Naive thymus-derived CD4-positive, alpha-beta T cell (primary cell): Measurements from ENCODE around the gene METTL5. TPM values are rescaled to one million over a fixed set of nuclear protein-coding genes. Genes with fewer than 3 reads are reported as not detected.

Experiments
- ATAC-seq: fragments of 150-1000 bp; cut with Tn5 transposase; 2 replicates; pipeline ENCODE4 v1.10.0; 2021; ENCODE audit warnings: mild to moderate bottlenecking, moderate library complexity
- CTCF ChIA-PET: fragments of 350-600 bp; sonication (Branson Sonifier 250); formaldehyde crosslinking; loops from one replicate; lab custom pipeline; 2021; ENCODE audit warnings: antibody characterized with exemption; lab: Charles Lee
- POLR2A ChIA-PET: fragments of 350-600 bp; sonication (Branson Sonifier 250); formaldehyde crosslinking; loops from one replicate; lab custom pipeline; 2021; ENCODE audit warnings: antibody characterized with exemption, inconsistent platforms; lab: Charles Lee
- DNase-seq, 9 donors: peaks; one replicate each; pipeline versions ENCODE4 v3.0.0 to v3.0.0-alpha.2; 2020 to 2022; ENCODE audit warnings: mixed read lengths in 1 of 9
- H3K27ac ChIP-seq: one replicate; pipeline ENCODE4 v1.7.0; 2013; ENCODE audit warnings: mild to moderate bottlenecking, low read depth, low read length, moderate library complexity
- H3K27me3 ChIP-seq, 2 donors: one replicate each; pipeline ENCODE4 v1.7.0; 2013; ENCODE audit warnings: low read length in 2 of 2, mild to moderate bottlenecking in 2 of 2, moderate library complexity in 2 of 2; ENCODE audit not compliant: control insufficient read depth in 2 of 2, insufficient read depth in 2 of 2
- H3K36me3 ChIP-seq, 3 experiments: 1 replicate in 2 of 3; 2 replicates in 1 of 3; pipeline ENCODE4 v1.7.0; 2013; ENCODE audit warnings: low read length in 3 of 3, mild to moderate bottlenecking in 3 of 3, moderate library complexity in 1 of 3; ENCODE audit not compliant: insufficient read depth in 3 of 3, control insufficient read depth in 2 of 3
- H3K4me1 ChIP-seq, 2 donors: one replicate each; pipeline ENCODE4 v1.7.0; 2013; ENCODE audit warnings: low read length in 2 of 2, mild to moderate bottlenecking in 2 of 2, moderate library complexity in 1 of 2; ENCODE audit not compliant: control insufficient read depth in 2 of 2, insufficient read depth in 2 of 2
- H3K4me3 ChIP-seq: 2 replicates; pipeline ENCODE4 v1.7.0; 2013; ENCODE audit warnings: mild to moderate bottlenecking, low read length
- H3K9me3 ChIP-seq, 3 experiments: 1 replicate in 2 of 3; 2 replicates in 1 of 3; pipeline ENCODE4 v1.7.0; 2013; ENCODE audit warnings: low read length in 3 of 3; ENCODE audit not compliant: control insufficient read depth in 2 of 3
- H3K27ac Mint-ChIP-seq, 9 donors: one replicate each; pipeline ENCODE4 v1.8.0; 2020 to 2022; ENCODE audit warnings: mixed read lengths in 9 of 9, mild to moderate bottlenecking in 8 of 9, moderate library complexity in 5 of 9, inconsistent platforms in 2 of 9
- H3K27me3 Mint-ChIP-seq, 5 donors: one replicate each; pipeline ENCODE4 v1.8.0; 2021 to 2022; ENCODE audit warnings: mixed read lengths in 5 of 5, mild to moderate bottlenecking in 1 of 5
- H3K36me3 Mint-ChIP-seq, 5 donors: one replicate each; pipeline ENCODE4 v1.8.0; 2020 to 2022; ENCODE audit warnings: mixed read lengths in 5 of 5, mild to moderate bottlenecking in 3 of 5, inconsistent platforms in 1 of 5
- H3K4me1 Mint-ChIP-seq, 7 donors: one replicate each; pipeline ENCODE4 v1.8.0; 2020 to 2022; ENCODE audit warnings: mixed read lengths in 7 of 7, mild to moderate bottlenecking in 3 of 7, inconsistent platforms in 1 of 7
- H3K4me3 Mint-ChIP-seq, 10 donors: one replicate each; pipeline ENCODE4 v1.8.0; 2020 to 2022; ENCODE audit warnings: mild to moderate bottlenecking in 10 of 10, mixed read lengths in 10 of 10, moderate library complexity in 6 of 10, inconsistent platforms in 2 of 10
- H3K9me3 Mint-ChIP-seq, 11 donors: one replicate each; pipeline ENCODE4 v1.8.0; 2020 to 2022; ENCODE audit warnings: mixed read lengths in 11 of 11, mild to moderate bottlenecking in 4 of 11, inconsistent platforms in 1 of 11, moderate library complexity in 1 of 11
- intact Hi-C, 2 donors: fragments of 100-400 bp; cut with micrococcal nuclease; formaldehyde crosslinking; loops; one replicate each; pipeline ENCODE4 v1.15.1; 2023
- polyA plus RNA-seq, 2 donors: library from polyadenylated mRNA; unstranded; fragments of 300-500 nt; fragmentation: Illumina TruSeq; gene quantifications; one replicate each; pipeline ENCODE4 v1.2.3, GENCODE V29; 2021
- total RNA-seq, 6 experiments: library from RNA in 5 of 6; stranded (reverse) in 5 of 6; gene quantifications; 1 replicate in 5 of 6; 2 replicates in 1 of 6; pipeline ENCODE4 v1.2.3 and lab custom pipeline; 2021 to 2026

Gene METTL5
- total and polyA plus RNA-seq, 7 experiments from 2014 or later = 21.1 to 149 (median 46.4) TPM

DNA sequence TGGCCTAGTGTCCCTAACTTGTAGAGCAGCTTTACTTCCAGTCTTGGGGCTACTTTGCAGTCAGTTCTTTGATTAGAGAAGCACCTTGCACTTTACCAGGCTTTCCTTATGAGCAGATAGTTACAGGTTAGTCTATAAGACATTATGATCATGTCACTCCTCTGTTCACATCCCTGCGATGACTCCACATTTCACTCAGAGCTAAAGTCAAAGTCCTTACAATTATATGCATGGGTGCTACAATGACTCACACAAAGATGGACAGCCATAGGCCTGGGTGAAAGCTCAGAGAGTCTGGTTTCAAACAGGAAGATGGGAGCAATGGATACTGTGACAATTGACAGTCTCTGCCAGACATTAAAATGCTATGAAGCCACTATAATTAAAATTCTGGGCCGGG lies 53.1 kb downstream of the METTL5 start:
- H3K4me3 Mint-ChIP-seq = no peak overlapping the region
- Histone ChIP-seq H3K4me1 (no peaks in the 10 kb centered on the region), H3K27me3 (peaks cover 0 to 13% of the 10 kb centered on the region in 2 donors), H3K27ac (no peak overlapping the region), H3K9me3 (no peaks in the 10 kb centered on the region), H3K4me3 (no peak overlapping the region), H3K36me3 (no peaks in the 10 kb centered on the region)
- ChIA-PET POLR2A (no interaction called here), CTCF (interaction anchor here (0.6 kb wide), 1 partner anchor 10 kb away, joined by 3 read pairs; no protein-coding TSS in a partner anchor)
- H3K27me3 Mint-ChIP-seq = peaks cover 6 to 21% (median 14%) of the 10 kb centered on the region in 5 donors
- intact Hi-C loops = no loop called here
- ATAC-seq (no peak), DNase-seq (no peak)
- no peaks in the 10 kb centered on the region for H3K36me3 Mint-ChIP-seq
- peaks cover 0 to 14% (median 13%) of the 10 kb centered on the region in 7 donors for H3K4me1 Mint-ChIP-seq
- H3K27ac Mint-ChIP-seq = no peak overlapping the region
- peaks cover 0 to 2% (median 0%) of the 10 kb centered on the region in 11 donors for H3K9me3 Mint-ChIP-seq

DNA sequence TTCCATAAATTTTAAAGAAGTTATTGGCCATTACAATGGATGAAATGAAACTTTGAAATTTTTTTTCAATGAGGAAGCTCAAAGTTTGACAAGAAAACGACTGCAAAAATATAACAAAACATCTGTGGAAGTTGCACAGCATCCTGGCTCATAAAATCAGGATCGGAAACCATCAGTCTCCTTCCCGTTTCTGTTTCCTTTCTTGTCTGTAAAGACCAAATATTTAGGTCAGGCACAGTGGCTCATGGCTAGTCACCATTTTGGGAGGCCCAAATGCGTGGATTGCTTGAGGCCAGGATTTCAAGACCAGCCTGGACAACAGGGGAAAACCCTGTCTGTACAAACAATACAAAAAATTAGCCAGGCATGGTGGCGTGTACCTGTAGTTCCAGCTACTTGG lies 53.7 kb downstream of the METTL5 start:
- H3K36me3 Mint-ChIP-seq = no peaks in the 10 kb centered on the region
- H3K4me3 ChIP-seq = no peak overlapping the region
- no peaks in the 10 kb centered on the region for H3K9me3 ChIP-seq
- no peaks in the 10 kb centered on the region for H3K36me3 ChIP-seq
- no peak overlapping the region for H3K27ac ChIP-seq
- ChIA-PET POLR2A (no interaction called here), CTCF (interaction anchor here (0.6 kb wide), 1 partner anchor 10 kb away, joined by 3 read pairs; no protein-coding TSS in a partner anchor)
- no peaks in the 10 kb centered on the region for H3K4me1 ChIP-seq
- DNase-seq (no peak), ATAC-seq (no peak)
- peaks cover 0 to 2% (median 0%) of the 10 kb centered on the region in 11 donors for H3K9me3 Mint-ChIP-seq
- H3K27me3 Mint-ChIP-seq = peaks cover 6 to 22% (median 14%) of the 10 kb centered on the region in 5 donors
- H3K4me3 Mint-ChIP-seq = no peak overlapping the region
- H3K27me3 ChIP-seq = peaks cover 0 to 13% of the 10 kb centered on the region in 2 donors
- H3K4me1 Mint-ChIP-seq = peaks cover 0 to 15% (median 13%) of the 10 kb centered on the region in 7 donors
- intact Hi-C loops = no loop called here
- no peak overlapping the region for H3K27ac Mint-ChIP-seq

DNA sequence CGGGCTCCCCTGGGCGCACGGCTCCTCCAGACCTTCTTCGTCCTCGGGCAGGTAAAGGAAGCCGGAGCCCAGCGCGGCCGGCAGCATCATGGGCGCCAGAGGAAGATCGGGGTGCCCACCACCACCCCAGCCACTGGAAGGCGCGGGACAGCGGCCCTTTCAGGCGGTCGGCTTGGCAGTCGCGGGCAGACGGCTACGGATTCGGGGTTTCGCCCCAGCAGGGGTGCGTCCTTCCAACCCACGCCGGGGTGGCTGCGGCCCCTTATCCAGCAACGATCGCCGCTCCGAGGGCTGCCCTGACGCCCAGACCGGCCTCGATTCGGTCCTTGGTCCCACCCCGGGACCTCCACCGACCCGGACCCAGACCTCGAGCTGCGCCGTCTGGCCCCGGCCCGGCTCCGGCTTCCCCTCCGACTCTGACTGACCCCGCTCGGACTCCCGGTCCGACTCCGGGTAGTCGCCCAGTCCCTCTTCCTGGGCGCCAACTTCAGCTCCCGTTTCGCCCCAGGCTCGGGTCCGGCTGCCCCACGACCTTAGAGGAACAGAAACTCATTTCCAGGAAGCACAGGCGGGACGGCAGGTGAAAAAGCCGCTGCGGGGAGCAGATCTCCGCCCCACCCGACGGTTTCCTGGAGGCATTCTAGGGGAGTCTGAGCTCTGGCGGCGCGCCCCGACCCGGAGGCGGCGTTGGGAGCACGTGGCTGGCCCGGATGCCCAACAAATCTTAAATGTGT lies 56.3 kb downstream of the METTL5 start:
- H3K9me3 Mint-ChIP-seq = no peaks in the 10 kb centered on the region
- Histone ChIP-seq H3K4me1 (no peaks in the 10 kb centered on the region), H3K27ac (no peak overlapping the region), H3K27me3 (peaks cover 0 to 13% of the 10 kb centered on the region in 2 donors), H3K4me3 (peak overlapping the region; percentile 53), H3K9me3 (no peaks in the 10 kb centered on the region), H3K36me3 (no peaks in the 10 kb centered on the region)
- peak overlapping the region; percentile 58 to 82 (median 76) for H3K4me3 Mint-ChIP-seq
- H3K4me1 Mint-ChIP-seq = peaks cover 0 to 15% (median 13%) of the 10 kb centered on the region in 7 donors
- ChIA-PET CTCF (interaction anchor here (0.7 kb wide), 1 partner anchor 659 kb away, joined by 3 read pairs; no protein-coding TSS in a partner anchor), POLR2A (no interaction called here)
- DNase-seq (peak in 8 of 9 donors; percentile 11 to 33 (median 26)), ATAC-seq (peak; percentile 58)
- peaks cover 0 to 1% (median 0%) of the 10 kb centered on the region in 5 donors for H3K36me3 Mint-ChIP-seq
- H3K27ac Mint-ChIP-seq = peak overlapping the region in 1 of 9 donors; percentile 49
- peaks cover 6 to 22% (median 14%) of the 10 kb centered on the region in 5 donors for H3K27me3 Mint-ChIP-seq
- intact Hi-C loops = no loop called here

DNA sequence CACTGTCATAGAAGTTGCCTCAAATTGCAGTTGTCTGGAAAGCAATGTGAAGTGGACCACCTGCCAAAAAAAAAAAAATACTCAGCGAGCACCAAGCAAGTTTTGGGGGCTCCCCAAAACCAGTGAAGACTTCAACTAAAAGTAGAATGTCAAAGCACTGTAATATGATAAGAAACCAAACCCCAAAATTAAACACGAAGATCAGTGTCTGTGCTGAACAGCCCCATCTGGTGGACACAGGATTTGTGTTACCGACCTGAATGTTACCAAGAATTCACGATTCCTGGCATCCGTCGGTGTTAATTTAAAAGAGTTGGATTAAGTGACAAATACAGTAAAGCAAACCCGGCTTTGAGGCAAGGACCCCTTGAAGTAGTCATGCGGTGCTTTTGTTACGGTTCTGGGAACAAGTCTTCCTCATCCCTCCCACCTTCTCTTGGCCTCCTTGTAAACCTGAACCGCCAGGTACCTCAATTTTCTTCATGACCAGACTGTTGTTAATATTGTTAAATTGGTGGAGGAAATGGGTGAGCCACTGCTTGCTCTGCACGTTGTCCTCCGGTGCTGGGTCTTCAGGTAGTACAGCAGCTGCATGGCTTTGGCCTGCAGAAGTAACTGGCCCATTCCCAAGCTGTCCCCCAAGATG lies 57.3 kb downstream of the METTL5 start:
- Histone ChIP-seq H3K4me1 (no peaks in the 10 kb centered on the region), H3K27ac (no peak overlapping the region), H3K4me3 (no peak overlapping the region), H3K36me3 (no peaks in the 10 kb centered on the region), H3K27me3 (peaks cover 0 to 13% of the 10 kb centered on the region in 2 donors), H3K9me3 (no peaks in the 10 kb centered on the region)
- H3K27ac Mint-ChIP-seq = peak overlapping the region in 2 of 9 donors; percentile 34 to 56
- DNase-seq = peak; percentile 14 to 60 (median 44)
- peaks cover 0 to 3% (median 0%) of the 10 kb centered on the region in 5 donors for H3K36me3 Mint-ChIP-seq
- intact Hi-C loops = no loop called here
- H3K27me3 Mint-ChIP-seq = peaks cover 6 to 22% (median 19%) of the 10 kb centered on the region in 5 donors
- peaks cover 0 to 16% (median 13%) of the 10 kb centered on the region in 7 donors for H3K4me1 Mint-ChIP-seq
- peak; percentile 86 for ATAC-seq
- H3K9me3 Mint-ChIP-seq = no peaks in the 10 kb centered on the region
- peak overlapping the region; percentile 40 to 76 (median 60) for H3K4me3 Mint-ChIP-seq
- POLR2A ChIA-PET = no interaction called here
- CTCF ChIA-PET = interaction anchor here (0.6 to 0.7 kb wide), 2 partner anchors 97 to 658 kb away, joined by 3 read pairs; no protein-coding TSS in a partner anchor

DNA sequence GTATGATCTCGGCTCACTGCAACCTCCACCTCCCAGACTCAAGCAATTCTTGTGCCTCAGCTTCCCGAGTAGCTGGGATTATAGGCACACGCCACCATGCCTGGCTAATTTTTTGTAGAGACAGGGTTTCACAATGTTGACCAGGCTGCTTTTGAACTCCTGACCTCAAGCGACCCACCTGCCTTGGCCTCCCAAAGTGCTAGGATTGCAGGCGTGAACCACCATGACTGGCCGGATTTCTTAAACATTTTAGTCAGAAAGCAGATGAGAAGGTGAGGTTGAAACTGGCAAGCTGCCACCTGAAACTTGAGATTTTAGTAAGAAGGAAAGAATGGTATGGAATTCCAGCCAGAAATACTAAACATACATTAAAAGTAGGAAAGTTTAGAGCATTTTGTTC lies 59.2 kb downstream of the METTL5 start:
- DNase-seq = no peak
- intact Hi-C loops = no loop called here
- POLR2A ChIA-PET = no interaction called here

DNA sequence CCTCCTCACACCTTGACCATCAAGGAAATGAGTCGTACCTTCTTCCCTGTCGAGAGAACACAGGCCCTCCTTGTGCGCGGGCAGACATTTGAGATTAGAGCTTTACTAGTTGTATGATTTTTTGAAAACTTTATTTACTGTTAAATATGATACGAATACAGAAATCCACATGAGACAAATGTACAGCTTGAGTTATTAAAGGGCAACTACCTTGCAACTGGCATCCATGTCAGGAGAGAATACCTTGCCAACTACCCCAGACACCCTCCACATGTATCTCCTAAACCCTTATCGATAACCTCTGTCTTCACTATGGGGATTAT lies 62.8 kb downstream of the METTL5 start:
- H3K27ac Mint-ChIP-seq = no peak overlapping the region
- ATAC-seq = no peak

More for the DNA sequence above, 59.2 kb downstream of the METTL5 start:
- Mint-ChIP-seq H3K4me1 (peaks cover 0 to 27% (median 13%) of the 10 kb centered on the region in 7 donors), H3K9me3 (no peaks in the 10 kb centered on the region), H3K27ac (no peak overlapping the region), H3K4me3 (no peak overlapping the region), H3K36me3 (peaks cover 0 to 3% (median 0%) of the 10 kb centered on the region in 5 donors), H3K27me3 (peaks cover 8 to 22% (median 20%) of the 10 kb centered on the region in 5 donors)
- Histone ChIP-seq H3K4me1 (no peaks in the 10 kb centered on the region), H3K27me3 (peaks cover 0 to 13% of the 10 kb centered on the region in 2 donors), H3K4me3 (no peak overlapping the region), H3K9me3 (no peaks in the 10 kb centered on the region), H3K36me3 (no peaks in the 10 kb centered on the region), H3K27ac (no peak overlapping the region)
- ATAC-seq = no peak
- CTCF ChIA-PET = interaction anchor here (0.6 kb wide), 1 partner anchor 314 kb away, joined by 3 read pairs; no protein-coding TSS in a partner anchor

More for the DNA sequence above, 62.8 kb downstream of the METTL5 start:
- POLR2A ChIA-PET = interaction anchor here (1.2 kb wide), 1 partner anchor 30 kb away, joined by 4 read pairs; no protein-coding TSS in a partner anchor
- Histone ChIP-seq H3K27me3 (no peaks in the 10 kb centered on the region), H3K9me3 (no peaks in the 10 kb centered on the region), H3K4me1 (no peaks in the 10 kb centered on the region), H3K4me3 (no peak overlapping the region), H3K27ac (no peak overlapping the region), H3K36me3 (no peaks in the 10 kb centered on the region)
- DNase-seq = no peak
- intact Hi-C loops = no loop called here
- Mint-ChIP-seq H3K4me3 (no peak overlapping the region), H3K4me1 (peaks cover 0 to 21% (median 0%) of the 10 kb centered on the region in 7 donors), H3K9me3 (no peaks in the 10 kb centered on the region), H3K36me3 (peaks cover 0 to 4% (median 0%) of the 10 kb centered on the region in 5 donors), H3K27me3 (peaks cover 0 to 9% (median 5%) of the 10 kb centered on the region in 5 donors)
- CTCF ChIA-PET = no interaction called here
